WI38 (cell line): ENCODE measurements around the gene ARHGAP4.

ENCODE experiments used
- H3K4me3 ChIP-seq: 2 replicates; pipeline ENCODE4 v1.5.1; 2011; ENCODE audit warnings: low read depth, mild to moderate bottlenecking, control low read depth, low read length
- CTCF ChIP-seq: IDR thresholded peaks from 2 replicates; pipeline ENCODE4 v1.5.1; 2012; ENCODE audit warnings: low read depth, mild to moderate bottlenecking, control low read depth, low read length

The ARHGAP4 gene

GRCh38 chrX:153920546-153920945 lies 5.5 kb downstream of the ARHGAP4 start:
- no peak for TF ChIP-seq CTCF
- H3K4me3 ChIP-seq, result no peak overlapping the region

- no peak overlapping the region for H3K4me3 ChIP-seq
- TF ChIP-seq CTCF, result no peak
Observed at GRCh38 chrX:153919281-153919680, 6.8 kb downstream of the ARHGAP4 start.

GRCh38 chrX:153917869-153918268 lies 8.2 kb downstream of the ARHGAP4 start:
- TF ChIP-seq CTCF, result no peak
- H3K4me3 ChIP-seq, result no peak overlapping the region

- no peak for TF ChIP-seq CTCF
- H3K4me3 ChIP-seq, result no peak overlapping the region
Observed at GRCh38 chrX:153913701-153914100, 12.4 kb downstream of the ARHGAP4 start.

GRCh38 chrX:153913211-153913610 lies 12.9 kb downstream of the ARHGAP4 start:
- no peak overlapping the region for H3K4me3 ChIP-seq
- no peak for TF ChIP-seq CTCF

GRCh38 chrX:153911798-153912197 lies 14.3 kb downstream of the ARHGAP4 start:
- no peak for TF ChIP-seq CTCF
- no peak overlapping the region for H3K4me3 ChIP-seq

- TF ChIP-seq CTCF, result no peak
- H3K4me3 ChIP-seq, result no peak overlapping the region
Observed at GRCh38 chrX:153910446-153910845, 15.6 kb downstream of the ARHGAP4 start.

GRCh38 chrX:153909980-153910360 lies 16.1 kb downstream of the ARHGAP4 start:
- no peak overlapping the region for H3K4me3 ChIP-seq
- TF ChIP-seq CTCF, result no peak
